Stimulated activated CD4-positive, alpha-beta T cell treated with anti-CD3 and anti-CD28 coated beads, Interleukin-12 subunit alpha, Interleukin-12 subunit beta, amount 100 ng/mL, for 48 hours (primary cell): ENCODE results near the gene TCL1B.
"Not testable (repeated sequence)": the region's sequence is repeated elsewhere in the genome, so short reads cannot be mapped to it uniquely, and the experiment has no call there.

ENCODE experiments used
- DNase-seq, 3 donors: peaks; one replicate each; pipeline ENCODE4 v3.0.0-alpha.2; 2020; ENCODE audit warnings: low read depth in 2 of 3, low spot score in 1 of 3

TCL1B gene, protein sequence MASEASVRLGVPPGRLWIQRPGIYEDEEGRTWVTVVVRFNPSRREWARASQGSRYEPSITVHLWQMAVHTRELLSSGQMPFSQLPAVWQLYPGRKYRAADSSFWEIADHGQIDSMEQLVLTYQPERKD

DNA sequence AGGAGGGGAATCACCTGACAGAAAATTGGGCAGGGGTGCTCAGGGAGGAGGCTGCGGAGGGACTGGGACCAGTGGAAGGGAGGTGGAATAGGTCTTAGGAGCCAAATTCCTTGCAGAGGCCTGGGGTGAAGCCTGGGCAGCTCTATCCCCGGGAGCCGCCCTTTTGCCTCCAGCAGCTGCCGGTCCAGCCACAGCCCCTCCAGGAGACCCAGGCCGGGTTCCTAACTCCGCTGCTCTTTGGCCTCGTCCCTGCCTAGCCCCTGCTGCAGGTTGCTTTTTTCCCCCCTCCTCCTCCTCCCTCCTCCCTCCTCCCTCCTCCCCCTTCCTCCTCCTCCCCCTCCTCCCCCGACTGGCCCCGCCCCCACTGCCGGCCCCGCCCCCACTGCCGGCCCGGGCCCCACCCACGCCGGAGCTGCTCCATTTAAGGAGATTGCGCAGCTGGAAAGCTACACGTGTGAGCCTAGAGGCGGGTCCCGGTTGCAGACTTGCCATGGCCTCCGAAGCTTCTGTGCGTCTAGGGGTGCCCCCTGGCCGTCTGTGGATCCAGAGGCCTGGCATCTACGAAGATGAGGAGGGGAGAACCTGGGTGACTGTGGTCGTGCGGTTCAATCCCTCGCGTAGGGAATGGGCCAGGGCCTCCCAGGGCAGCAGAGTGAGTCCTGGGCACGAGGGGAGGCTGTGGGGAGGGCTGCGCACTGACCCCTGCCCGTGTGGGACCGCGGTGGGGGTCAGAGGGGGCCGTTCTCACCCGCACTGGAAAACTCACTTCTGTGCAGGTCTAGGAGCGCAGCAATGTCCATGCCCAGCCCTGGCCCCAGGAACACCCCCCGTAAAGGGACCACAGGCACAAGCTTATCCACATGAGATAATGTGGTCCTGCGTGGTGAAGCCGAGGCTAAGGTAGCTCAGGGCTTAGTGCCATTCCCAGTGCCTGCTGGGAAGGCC is at the start of gene TCL1B:
TSS of gene TCL1B (plus strand) at position 449 of the 945 bp plus-strand sequence. CDS start at position 491, 42 bp downstream.
- DNase-seq, result no peak

DNA sequence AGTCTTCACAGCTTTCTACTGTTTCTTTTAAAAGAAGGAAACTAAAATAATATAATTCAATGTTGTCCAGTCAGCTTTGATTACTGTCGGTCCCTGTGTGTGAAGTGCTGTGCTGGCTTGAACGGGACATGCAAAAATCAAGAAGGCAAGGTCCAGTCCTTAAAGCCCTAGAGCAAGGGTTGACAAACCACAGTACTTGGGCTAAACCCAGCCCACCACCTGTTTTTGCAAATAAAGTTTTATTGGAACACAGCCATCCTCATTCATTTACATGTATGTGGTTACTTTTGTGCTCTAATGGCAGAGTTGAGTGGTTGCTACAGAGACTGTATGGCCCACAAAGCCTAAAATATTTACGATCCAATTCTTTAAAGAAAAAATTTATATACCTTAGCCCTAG is 41.2 kb upstream of the TCL1B start:
- no peak for DNase-seq

DNA sequence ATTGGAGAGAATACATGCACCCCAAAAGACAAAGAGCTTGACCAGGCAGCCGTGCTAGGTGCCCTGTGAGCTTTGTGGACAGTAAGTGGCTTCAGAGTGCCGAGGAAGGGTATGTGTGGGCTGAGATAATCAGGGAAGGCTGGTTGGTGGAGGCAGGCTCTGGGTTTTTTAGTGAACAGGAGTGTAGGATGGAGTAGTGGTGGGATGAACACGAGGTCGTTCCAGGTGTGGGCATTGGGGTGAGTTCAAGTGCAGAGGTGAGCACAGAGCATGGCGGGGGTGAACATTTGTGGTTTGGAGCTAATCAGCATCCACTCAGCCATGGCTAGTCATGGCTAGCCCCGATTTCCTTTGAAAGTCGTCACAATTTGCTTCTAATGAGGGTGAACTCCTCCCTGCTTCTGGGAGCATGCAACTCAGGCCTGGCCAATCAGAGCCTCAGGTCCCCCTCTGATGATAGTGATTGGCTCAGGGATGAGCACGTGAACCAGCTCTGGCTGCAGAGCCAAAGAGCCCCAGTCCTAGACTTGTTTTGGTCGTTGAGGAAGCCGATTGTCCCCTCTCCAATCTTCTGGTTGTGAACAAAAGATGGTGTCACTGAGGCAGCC is 40.7 kb upstream of the TCL1B start:
- no peak for DNase-seq

DNA sequence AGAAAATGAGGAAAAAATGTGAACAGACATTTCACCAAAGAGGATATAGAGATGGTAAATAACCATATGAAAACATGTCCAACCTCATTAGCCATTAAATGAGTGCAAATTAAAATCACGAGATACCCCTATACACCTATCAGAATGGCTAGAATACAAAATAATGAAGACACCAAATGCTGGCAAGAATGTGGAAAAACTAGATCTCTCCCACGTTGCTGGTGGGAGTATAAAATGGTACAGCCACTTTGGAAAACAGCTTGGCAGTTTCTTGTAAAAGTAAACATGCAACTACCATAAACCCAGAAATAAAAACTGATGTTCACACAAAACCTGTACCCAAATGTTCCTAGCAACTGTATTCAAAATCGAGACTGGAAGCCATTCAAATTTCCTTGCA is 38.3 kb upstream of the TCL1B start:
- no peak for DNase-seq

DNA sequence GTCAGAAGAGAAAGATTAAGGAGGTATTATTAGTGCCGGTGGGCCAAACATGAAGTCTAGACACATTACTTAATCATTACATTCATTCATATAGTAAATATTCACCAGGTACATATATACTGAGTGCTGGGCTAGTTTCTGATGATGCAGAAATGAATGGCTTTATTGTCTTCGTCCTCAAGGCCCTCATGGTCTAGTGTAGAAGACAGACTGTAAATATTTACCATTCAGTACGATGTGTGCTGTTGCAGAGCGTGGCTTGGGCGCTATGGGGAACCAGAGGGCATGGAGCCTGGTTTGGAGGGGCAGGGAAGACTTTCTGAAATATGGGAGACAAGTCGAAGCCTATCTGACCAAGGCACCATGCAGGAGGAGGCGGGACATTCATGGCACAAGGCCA is 37.0 kb upstream of the TCL1B start:
- no peak for DNase-seq

DNA sequence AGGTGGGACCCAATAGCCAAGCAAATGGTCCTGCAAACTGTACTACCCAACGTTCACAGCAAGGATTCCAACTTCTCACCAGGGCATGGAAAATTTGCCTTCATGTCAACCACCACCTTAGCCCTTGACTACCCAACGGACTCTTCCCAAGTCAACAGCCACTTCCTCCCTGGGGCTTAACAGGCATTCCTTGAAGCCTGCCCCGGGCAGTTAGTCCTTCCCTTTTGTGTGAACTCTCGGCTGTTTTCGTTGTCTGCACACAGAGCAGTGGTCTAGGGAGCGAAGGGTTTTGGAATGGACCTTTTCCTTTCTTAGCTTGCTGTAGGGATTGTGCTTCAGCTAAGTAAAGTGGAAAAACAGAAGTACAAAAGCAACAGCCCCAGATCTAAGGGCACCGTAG is 35.2 kb upstream of the TCL1B start:
- DNase-seq, result no peak

DNA sequence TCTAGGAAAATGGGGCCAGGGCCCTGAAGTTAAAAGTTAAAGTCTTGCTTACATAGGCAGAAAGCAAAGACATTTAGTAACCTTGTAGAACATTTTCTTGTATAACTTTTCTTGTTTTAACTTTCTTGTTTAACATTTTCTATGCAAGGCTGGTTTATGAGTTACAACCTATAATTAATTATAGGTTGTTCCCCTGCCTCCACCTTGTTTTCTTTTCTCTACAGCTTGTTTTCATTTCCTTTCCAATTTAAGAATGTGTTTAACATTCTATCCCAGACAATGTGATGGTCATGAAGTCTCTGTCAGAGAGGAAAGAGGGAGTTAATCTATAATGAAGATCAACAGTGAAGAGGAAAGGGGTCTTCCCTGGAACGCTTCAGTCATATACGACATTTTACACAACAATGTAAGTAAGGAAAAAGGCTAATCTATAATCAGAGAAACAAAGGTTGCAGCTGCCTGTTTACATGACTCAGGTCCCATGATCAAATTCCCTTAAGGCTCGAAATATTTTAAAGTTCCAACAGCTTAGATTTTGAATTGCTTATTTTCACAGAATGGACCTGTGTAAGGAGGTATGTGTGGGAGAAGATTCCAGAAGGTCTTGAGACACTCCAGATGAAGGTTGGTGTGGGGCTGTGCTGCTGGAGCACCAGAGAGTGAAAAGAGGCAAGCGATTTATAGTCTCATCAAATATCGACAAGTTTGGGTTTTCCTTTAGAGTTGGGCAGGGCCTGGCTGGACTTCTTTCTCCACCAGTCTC is 34.2 kb upstream of the TCL1B start:
- no peak for DNase-seq

DNA sequence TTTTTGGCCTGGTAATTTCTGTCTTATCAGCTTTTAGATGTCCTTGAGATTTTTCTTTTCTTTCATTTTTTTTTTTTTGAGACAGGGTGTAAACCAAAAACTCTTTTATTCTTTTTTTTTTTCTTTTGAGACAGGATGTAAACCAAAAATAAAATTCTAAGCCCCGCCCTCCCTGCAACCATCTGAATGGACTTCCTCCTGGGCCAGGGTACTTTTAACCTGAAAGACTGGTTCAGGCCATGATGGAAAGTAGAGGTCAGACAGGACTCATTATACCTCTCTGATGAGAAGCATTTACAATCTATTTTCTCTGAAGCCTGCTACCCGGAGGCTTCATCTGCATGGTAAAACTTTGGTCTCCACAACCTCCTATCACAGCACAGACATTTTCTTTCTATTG is 33.5 kb upstream of the TCL1B start:
- DNase-seq, result no peak

DNA sequence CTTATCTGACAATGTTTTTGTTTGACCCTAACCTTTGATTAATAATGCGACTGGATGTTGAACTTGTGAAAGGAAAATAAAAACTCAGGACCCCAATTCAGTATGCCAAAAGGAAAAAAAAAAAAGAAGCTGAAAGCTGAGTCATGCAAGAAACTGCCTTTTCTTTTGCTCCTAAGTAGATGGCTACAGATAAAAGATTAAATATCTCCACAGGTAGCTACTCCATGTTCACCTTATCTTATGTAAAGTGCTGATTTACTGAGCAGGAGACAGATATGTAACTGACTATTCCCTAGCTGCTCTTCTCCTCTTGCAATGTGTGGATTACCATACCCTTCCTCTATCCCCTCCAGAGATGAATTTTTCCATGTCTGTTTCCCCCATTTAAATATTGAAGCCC is 30.8 kb upstream of the TCL1B start:
- DNase-seq, result no peak

DNA sequence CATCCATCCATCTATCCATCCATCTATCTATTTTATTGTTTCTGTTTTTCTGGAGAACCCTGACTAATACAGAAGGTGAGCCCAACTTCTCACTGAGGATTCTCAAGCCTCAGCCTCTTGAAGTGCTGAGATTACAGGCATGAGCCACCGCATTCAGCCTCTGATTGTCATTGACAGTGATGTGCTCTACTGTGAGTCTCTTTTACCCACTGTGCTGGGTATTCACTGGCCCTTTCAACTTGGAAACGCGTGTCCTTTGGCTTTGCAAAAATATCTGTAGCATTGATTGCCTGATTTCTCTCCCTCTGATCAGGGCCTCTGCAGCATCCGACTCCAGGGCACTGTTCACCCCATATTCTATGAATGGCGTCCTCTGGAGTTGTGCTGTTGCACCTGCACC is 29.6 kb upstream of the TCL1B start:
- DNase-seq, result no peak

DNA sequence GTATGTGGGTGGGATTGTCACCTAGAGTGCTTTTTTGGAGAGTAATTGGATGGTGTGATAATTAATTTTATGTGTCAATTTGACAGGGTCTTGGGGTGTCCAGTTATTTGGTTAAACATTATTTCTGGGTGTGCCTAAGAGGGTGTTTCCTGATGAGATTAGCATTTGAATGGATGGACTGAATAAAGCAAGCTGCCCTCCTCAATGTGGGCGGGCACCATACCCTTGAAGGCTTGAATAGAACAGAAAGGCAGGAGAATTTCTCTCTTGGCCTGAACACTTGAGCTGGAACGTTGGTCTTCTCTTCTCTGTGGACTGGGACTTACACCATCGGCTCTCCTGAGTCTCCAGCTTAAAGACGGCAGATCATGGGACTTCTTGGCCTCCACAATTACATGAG is 28.8 kb upstream of the TCL1B start:
- no peak for DNase-seq

DNA sequence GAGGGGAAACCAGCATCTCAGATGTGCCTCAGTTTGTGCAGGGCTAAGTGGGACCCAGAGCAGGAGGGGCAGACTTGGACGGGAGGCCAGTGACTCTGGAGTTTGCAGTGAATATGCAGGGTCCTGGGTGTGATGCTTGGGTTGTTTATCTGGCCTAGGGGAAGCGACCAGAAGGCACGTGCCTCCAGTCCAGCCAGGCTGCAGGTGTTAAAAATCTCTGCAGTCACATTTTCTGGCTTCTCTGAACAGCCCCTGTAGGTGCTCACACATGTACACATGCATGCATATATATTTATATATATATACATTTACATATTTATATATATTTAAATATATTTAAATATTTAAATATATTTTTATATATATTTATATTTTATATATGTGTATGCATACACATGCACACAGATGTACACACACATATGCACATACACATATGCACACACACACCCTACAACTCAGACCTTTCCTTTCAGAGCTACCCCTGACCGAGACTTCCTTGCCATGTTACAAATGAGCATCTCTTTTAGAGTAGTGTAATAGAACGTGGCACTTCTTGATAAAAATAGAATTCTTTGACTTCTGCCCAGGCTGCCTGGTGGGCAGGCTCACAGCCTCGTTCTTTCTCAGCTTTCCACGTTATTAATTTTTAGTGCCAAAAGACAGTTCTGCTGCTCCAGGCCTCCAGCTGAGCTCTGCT is 26.8 kb upstream of the TCL1B start:
- DNase-seq, result no peak

DNA sequence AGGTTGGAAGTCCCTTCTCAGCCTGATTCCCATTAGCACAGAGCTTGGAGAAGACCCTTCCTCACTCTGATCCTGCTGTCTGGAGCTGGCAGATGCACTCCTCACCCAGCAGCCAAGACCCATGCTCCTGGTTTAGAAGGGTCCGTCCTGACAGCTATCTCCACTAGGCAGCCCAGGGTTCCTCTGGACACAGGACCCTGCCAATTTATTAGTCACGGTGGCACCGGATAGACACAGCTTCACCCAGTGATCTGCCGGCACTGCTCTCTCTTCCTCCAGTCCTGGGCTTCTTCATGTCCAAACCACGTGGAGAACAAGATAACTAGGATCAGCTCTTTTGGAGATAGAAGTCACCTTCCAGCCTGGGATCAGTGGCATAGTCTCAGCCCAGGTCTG is 26.2 kb upstream of the TCL1B start:
- no peak for DNase-seq

DNA sequence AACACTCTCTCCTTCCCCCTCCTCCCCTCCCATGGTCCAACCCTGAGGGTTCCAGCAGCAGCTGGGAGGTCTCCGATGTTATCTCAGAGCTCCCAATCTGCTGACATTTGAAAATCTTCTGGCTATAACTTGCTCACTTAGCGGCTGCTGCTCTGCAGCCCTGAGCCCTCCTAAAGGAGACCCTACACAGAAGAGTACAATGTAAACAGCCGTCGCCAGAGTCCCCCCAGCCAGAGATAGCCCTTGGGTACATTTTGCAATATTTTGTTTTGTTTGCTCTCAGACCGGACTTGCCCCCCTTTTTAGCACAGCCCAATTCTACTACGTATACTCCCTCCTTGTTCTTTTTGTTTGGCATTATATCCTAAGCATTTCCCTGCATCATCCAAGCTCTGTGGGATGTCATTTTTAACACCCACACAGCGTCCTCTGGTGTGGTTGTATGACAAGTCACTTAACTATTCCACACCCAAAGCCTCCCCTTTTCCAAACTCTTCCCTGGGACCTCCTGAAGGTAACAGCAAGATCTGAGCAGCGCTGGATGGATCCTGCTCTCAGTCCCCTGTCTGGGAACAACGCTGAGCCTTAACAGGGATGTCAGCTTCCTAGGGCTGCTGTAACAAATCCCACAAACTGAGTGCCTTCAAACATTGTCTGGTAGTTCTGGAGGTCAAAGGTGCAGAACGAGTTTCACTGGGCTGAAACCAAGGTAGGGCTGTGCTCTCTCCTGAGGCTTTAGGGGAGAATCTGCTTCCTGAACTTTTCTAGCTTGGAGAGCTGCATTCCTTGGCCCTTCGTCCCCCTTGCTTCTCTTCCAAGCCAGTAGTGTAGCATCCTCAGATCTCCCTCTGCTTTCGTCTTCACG is 25.3 kb upstream of the TCL1B start:
- no peak for DNase-seq

DNA sequence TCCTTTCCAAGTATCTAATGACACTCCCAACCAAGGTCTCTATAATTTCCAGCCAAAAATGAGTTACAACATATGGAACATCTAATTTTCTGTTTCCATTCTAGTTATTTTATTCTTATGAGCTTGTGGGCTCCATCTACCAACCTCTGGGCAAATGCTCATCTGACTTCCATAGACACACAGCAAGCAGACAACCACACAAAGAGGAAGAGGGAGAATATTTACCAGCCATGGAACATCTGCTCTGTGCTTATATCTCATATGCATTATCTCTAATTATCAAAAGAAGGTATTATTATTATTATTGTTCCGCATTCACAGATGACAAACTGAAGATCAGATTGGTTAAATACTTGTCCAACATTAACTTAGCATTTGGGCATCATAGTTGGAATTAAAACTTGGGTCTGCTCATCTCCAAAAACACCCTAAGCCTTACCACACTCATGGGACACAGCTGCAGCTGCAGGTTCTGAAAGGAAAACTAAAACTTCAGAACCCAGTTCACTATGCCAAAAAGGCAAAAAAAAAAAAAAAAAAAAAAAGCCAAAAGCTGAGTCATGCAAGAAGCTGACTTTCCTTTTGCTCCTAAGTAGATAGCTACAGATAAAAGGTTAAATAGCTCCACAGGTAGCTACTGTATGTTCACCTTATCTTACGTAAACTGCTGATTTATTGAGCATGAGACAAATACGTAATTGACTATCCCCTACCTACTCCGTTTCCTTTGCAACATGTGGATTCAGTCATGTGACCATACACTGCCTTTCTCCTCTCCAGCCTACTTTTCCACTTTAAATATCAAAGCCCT is 23.6 kb upstream of the TCL1B start:
- no peak for DNase-seq

DNA sequence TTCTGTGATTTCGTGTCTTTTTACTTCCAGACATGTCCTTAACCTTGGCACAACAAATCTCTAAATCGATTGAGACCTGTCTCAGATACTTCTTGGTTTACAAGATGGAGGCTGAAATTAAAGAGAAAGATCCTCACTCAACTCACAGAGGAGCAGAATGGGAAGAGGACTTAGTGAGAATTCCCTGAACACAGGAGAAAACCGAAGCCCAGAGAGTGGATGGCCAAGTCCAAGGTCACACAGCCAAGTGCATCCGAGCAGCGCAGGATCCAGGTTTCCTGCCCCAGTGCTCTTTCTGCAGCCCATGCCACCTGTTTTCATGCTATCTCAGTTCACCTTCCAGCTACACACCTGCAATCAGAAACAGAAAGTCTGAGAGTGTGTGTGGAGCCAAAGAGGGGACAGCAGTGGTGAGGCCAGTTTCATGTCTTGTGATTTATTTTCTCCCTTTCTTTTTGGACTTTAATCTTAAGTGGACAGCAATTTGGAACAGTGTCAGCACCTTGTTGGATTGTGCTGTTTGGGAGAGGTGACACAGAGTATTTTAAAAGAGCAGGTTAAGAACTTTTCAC is 22.9 kb upstream of the TCL1B start:
- DNase-seq, result no peak

DNA sequence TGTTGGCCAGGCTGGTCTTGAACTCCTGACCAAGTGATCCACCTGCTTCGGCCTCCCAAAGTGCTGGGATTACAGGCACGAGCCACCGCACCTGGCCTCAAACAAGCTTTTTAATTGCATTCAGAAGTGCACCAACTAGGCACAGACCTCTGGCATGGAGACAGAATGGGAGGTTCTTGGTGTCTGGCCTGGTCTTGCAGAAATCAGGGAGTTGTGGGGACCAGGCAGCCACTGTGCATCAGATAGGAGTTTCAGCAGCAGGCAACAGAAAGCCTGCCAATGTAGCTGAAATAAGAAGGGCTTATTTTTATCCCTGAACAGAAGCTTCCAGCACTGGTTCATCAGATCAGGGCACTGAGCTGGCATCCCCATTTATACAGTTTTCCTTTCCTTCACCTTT is 22.2 kb upstream of the TCL1B start:
- DNase-seq, result no peak

DNA sequence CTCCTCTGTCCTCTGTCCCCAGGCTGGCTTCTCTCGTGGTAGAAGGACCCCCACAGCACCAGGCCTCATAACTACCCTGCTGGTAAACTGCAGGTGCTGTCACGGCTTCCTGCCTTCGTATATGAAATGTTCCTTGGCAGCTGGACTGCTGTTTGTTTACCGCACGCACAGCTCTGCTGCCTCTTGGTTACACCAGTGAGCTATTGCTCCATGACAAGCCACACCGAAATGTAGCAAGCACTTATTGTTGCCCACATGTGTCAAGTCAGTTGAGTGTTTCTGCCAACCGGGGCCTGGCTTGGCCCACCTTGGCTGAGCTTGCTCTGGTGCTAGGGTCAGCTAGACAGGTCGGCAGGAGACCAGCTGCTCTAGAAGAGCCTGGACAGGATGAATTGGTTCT is 21.7 kb upstream of the TCL1B start:
- DNase-seq, result no peak

DNA sequence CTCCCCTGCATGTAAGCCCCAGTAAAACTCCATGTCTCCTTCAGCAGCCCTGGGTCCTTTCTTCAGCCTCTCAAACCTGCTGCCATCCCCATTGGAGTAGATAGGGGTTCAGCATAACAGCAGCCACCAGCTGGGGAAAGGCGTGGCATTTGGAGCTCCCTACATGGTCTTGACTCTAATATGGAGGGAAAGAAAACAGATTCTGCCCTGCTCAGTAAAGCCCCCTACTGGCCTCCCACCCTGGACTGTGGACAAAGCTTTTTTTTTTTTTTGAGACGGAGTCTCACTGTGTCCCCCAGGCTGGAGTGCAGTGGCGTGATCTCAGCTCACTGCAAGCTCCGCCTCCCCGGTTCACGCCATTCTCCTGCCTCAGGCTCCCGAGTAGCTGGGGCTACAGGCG is 20.7 kb upstream of the TCL1B start:
- not testable (repeated sequence) for DNase-seq
